Lower lobe of right lung (tissue), 2 donors: ENCODE data around the gene RB1. TPM values are rescaled to one million over a fixed set of nuclear protein-coding genes. Genes with fewer than 3 reads are reported as not detected.

Experiments used
- ATAC-seq, 2 donors: fragments of 200-7000 bp; cut with Tn5 transposase; one replicate each; pipeline ENCODE4 v1.9.1; 2020 to 2022; ENCODE audit warnings: mild to moderate bottlenecking in 2 of 2, moderate library complexity in 2 of 2
- DNase-seq: peaks from one replicate; pipeline ENCODE4 v3.0.0-alpha.2; 2020
- H3K27ac ChIP-seq: fragments of 200-600 bp; one replicate; pipeline ENCODE4 v1.8.0; 2022
- H3K27me3 ChIP-seq: fragments of 200-600 bp; one replicate; pipeline ENCODE4 v1.8.0; 2022; ENCODE audit warnings: low read depth
- H3K36me3 ChIP-seq: fragments of 200-600 bp; one replicate; pipeline ENCODE4 v1.8.0; 2022; ENCODE audit warnings: mild to moderate bottlenecking
- H3K4me1 ChIP-seq: fragments of 200-600 bp; one replicate; pipeline ENCODE4 v1.8.0; 2022
- H3K4me3 ChIP-seq: fragments of 200-600 bp; one replicate; pipeline ENCODE4 v1.8.0; 2022; ENCODE audit warnings: mild to moderate bottlenecking
- H3K9me3 ChIP-seq: fragments of 200-600 bp; one replicate; pipeline ENCODE4 v1.8.0; 2022
- CTCF ChIP-seq: fragments of 200-600 bp; IDR thresholded peaks from one replicate; pipeline ENCODE4 v1.8.0; 2022; ENCODE audit warnings: antibody characterized with exemption, mild to moderate bottlenecking
- intact Hi-C: fragments of 100-400 bp; cut with DNase I; formaldehyde crosslinking; loops from one replicate; pipeline ENCODE4 v1.11.0; 2022
- total RNA-seq: library from RNA; stranded (reverse); fragmentation: NEBNext Ultra II Directional; extraction: Animal tissue kit (Norgen Biotek cat#: 25700); gene quantifications from one replicate; pipeline ENCODE4 v1.2.1, GENCODE V29; 2021
- donor health status: DM: no; HTN: yes; CAD: no; lungs with severe emphysema.

RB1 gene
- total RNA-seq, 1 donor from 2014 or later: 38.1 TPM

GRCh38 chr13:48486362-48486761 lies 182.8 kb downstream of the RB1 start:
- H3K9me3 ChIP-seq: no peaks in the 10 kb centered on the region
- DNase-seq: no peak
- ATAC-seq: no peak
- intact Hi-C loops: no loop called here
- H3K27ac ChIP-seq: no peak overlapping the region
- H3K36me3 ChIP-seq: peaks cover 6% of the 10 kb centered on the region
- peaks cover 22% of the 10 kb centered on the region for H3K4me1 ChIP-seq
- TF ChIP-seq CTCF: no peak
- no peak overlapping the region for H3K4me3 ChIP-seq
- H3K27me3 ChIP-seq: no peaks in the 10 kb centered on the region

DNA sequence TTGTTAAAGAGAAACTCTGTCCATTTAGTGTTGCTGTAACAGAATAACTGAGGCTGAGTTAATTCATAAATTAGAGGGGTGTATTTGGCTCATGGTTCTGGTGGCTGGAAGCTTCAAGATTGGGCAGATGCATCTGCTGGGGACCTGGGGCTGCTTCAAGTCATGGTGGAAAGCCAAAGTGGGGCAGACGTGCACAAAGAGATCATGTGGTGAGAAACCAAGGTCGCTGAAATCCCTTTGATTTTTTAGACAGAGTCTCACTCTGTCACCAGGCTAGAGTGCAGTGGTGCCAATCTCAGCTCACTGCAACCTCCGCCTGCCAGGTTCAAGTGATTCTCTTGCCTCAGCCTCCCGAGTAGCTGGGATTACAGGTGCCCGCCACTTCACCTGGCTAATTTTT lies 183.3 kb downstream of the RB1 start:
- H3K9me3 ChIP-seq: no peaks in the 10 kb centered on the region
- no peak overlapping the region for H3K4me3 ChIP-seq
- no peaks in the 10 kb centered on the region for H3K27me3 ChIP-seq
- intact Hi-C loops: no loop called here
- no peak overlapping the region for H3K27ac ChIP-seq
- DNase-seq: no peak
- no peak for ATAC-seq
- H3K36me3 ChIP-seq: peaks cover 6% of the 10 kb centered on the region
- H3K4me1 ChIP-seq: peaks cover 27% of the 10 kb centered on the region
- TF ChIP-seq CTCF: no peak

DNA sequence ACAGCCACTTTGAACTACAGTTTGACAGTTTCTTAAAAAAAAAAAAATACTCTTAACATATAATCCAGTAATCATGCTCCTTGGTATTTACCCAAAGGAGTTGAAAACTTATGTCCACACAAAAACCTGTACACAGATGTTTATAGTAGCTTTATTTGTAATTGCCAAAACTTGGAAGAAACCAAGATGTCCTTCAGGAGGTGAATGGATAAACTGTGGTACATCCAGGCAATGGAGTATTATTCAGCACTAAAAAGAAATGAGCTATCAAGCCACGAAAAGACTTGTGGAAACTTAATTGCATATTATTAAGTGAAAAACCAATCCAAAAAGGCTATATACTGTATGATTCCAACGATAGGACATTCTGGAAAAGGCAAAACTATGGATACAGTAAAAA lies 184.4 kb downstream of the RB1 start:
- Histone ChIP-seq H3K4me3 (no peak overlapping the region), H3K9me3 (no peaks in the 10 kb centered on the region), H3K27ac (no peak overlapping the region), H3K36me3 (peaks cover 6% of the 10 kb centered on the region), H3K4me1 (peaks cover 30% of the 10 kb centered on the region), H3K27me3 (no peaks in the 10 kb centered on the region)
- TF ChIP-seq CTCF: no peak
- DNase-seq: no peak
- ATAC-seq: no peak
- intact Hi-C loops: no loop called here

GRCh38 chr13:48488995-48489394 lies 185.4 kb downstream of the RB1 start:
- H3K4me3 ChIP-seq: no peak overlapping the region

GRCh38 chr13:48489666-48490065 lies 186.1 kb downstream of the RB1 start:
- no peak for DNase-seq
- no peaks in the 10 kb centered on the region for H3K27me3 ChIP-seq
- no peak overlapping the region for H3K27ac ChIP-seq
- H3K4me3 ChIP-seq: no peak overlapping the region
- intact Hi-C loops: no loop called here
- TF ChIP-seq CTCF: no peak
- no peaks in the 10 kb centered on the region for H3K9me3 ChIP-seq
- peaks cover 6% of the 10 kb centered on the region for H3K36me3 ChIP-seq
- ATAC-seq: no peak
- H3K4me1 ChIP-seq: peaks cover 44% of the 10 kb centered on the region

More at GRCh38 chr13:48488995-48489394, 185.4 kb downstream of the RB1 start:
- H3K9me3 ChIP-seq: no peaks in the 10 kb centered on the region
- DNase-seq (no peak), ATAC-seq (no peak)
- intact Hi-C loops: no loop called here
- no peak overlapping the region for H3K27ac ChIP-seq
- H3K4me1 ChIP-seq: peaks cover 38% of the 10 kb centered on the region
- peaks cover 6% of the 10 kb centered on the region for H3K36me3 ChIP-seq
- no peak for TF ChIP-seq CTCF
- H3K27me3 ChIP-seq: no peaks in the 10 kb centered on the region

GRCh38 chr13:48490241-48490640 lies 186.7 kb downstream of the RB1 start:
- Histone ChIP-seq H3K36me3 (peaks cover 6% of the 10 kb centered on the region), H3K4me3 (no peak overlapping the region), H3K27ac (no peak overlapping the region), H3K9me3 (no peaks in the 10 kb centered on the region), H3K4me1 (peaks cover 45% of the 10 kb centered on the region), H3K27me3 (no peaks in the 10 kb centered on the region)
- no peak for TF ChIP-seq CTCF
- ATAC-seq (no peak), DNase-seq (no peak)
- intact Hi-C loops: no loop called here
